ENCODE results near the gene NINJ2. TPM values are rescaled to one million over a fixed set of nuclear protein-coding genes. Genes with fewer than 3 reads are reported as not detected.

The NINJ2 gene
- polyA plus RNA-seq, 1 donor from 2014 or later, result not detected

DNA sequence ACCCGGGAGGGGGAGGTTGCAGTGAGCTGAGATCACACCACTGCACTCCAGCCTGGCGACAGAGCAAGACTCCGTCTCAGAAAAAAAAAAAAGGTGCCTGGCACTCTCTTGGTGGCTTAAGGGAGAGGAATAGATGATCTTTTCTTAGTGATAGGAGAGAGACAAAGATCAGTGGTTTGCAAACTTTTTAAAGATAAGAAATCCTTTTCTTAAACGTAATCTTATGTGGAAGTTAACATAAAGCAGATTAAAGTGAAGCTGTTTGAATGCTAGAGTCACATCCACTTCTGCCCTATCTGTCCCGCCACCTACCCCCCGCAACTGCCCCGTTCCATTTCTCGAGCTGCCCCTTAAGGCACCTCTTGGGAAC, 6.3 kb upstream of the NINJ2 start:
- H3K9me3 ChIP-seq (ENCODE audit: low read length), result no peaks in the 10 kb centered on the region
- H3K4me2 ChIP-seq (ENCODE audit: low read length), result no peak overlapping the region
- H3K79me2 ChIP-seq (replicated peaks; ENCODE audit: insufficient read depth, low read length), result no peaks in the 10 kb centered on the region
- TF ChIP-seq RAD21 (conservative IDR thresholded peaks at IDR 0.05) (no peak), POLR2AphosphoS5 (IDR thresholded peaks at IDR 0.05) (no peak), TAF1 (IDR thresholded peaks at IDR 0.05; ENCODE audit: low read depth) (no peak), EP300 (conservative IDR thresholded peaks at IDR 0.05; ENCODE audit: poor library complexity, severe bottlenecking) (no peak), EZH2 (IDR thresholded peaks at IDR 0.05; ENCODE audit: borderline replicate concordance, insufficient read depth, low read length, poor library complexity, severe bottlenecking) (no peak), MXI1 (conservative IDR thresholded peaks at IDR 0.05; ENCODE audit: poor library complexity, severe bottlenecking) (no peak), SMC3 (conservative IDR thresholded peaks at IDR 0.05; ENCODE audit: poor library complexity) (no peak)
- TF ChIP-seq, protein P1, sequence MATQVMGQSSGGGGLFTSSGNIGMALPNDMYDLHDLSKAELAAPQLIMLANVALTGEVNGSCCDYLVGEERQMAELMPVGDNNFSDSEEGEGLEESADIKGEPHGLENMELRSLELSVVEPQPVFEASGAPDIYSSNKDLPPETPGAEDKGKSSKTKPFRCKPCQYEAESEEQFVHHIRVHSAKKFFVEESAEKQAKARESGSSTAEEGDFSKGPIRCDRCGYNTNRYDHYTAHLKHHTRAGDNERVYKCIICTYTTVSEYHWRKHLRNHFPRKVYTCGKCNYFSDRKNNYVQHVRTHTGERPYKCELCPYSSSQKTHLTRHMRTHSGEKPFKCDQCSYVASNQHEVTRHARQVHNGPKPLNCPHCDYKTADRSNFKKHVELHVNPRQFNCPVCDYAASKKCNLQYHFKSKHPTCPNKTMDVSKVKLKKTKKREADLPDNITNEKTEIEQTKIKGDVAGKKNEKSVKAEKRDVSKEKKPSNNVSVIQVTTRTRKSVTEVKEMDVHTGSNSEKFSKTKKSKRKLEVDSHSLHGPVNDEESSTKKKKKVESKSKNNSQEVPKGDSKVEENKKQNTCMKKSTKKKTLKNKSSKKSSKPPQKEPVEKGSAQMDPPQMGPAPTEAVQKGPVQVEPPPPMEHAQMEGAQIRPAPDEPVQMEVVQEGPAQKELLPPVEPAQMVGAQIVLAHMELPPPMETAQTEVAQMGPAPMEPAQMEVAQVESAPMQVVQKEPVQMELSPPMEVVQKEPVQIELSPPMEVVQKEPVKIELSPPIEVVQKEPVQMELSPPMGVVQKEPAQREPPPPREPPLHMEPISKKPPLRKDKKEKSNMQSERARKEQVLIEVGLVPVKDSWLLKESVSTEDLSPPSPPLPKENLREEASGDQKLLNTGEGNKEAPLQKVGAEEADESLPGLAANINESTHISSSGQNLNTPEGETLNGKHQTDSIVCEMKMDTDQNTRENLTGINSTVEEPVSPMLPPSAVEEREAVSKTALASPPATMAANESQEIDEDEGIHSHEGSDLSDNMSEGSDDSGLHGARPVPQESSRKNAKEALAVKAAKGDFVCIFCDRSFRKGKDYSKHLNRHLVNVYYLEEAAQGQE (IDR thresholded peaks at IDR 0.05; ENCODE audit: borderline replicate concordance), result no peak
- TF ChIP-seq, protein P2, sequence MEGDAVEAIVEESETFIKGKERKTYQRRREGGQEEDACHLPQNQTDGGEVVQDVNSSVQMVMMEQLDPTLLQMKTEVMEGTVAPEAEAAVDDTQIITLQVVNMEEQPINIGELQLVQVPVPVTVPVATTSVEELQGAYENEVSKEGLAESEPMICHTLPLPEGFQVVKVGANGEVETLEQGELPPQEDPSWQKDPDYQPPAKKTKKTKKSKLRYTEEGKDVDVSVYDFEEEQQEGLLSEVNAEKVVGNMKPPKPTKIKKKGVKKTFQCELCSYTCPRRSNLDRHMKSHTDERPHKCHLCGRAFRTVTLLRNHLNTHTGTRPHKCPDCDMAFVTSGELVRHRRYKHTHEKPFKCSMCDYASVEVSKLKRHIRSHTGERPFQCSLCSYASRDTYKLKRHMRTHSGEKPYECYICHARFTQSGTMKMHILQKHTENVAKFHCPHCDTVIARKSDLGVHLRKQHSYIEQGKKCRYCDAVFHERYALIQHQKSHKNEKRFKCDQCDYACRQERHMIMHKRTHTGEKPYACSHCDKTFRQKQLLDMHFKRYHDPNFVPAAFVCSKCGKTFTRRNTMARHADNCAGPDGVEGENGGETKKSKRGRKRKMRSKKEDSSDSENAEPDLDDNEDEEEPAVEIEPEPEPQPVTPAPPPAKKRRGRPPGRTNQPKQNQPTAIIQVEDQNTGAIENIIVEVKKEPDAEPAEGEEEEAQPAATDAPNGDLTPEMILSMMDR (IDR thresholded peaks at IDR 0.05; ENCODE audit: poor library complexity, severe bottlenecking), result no peak
- no peak overlapping the region for H3K4me3 ChIP-seq (ENCODE audit: low read length)
- no peak overlapping the region for H3K9ac ChIP-seq (ENCODE audit: low read length)
- H3F3A ChIP-seq (ENCODE audit: insufficient read depth, low read length, poor library complexity, severe bottlenecking), result no peaks in the 10 kb centered on the region
- H3K36me3 ChIP-seq (ENCODE audit: insufficient read depth, low read length), result no peaks in the 10 kb centered on the region
- no peaks in the 10 kb centered on the region for H3K27me3 ChIP-seq (ENCODE audit: insufficient read depth, low read depth, low read length)
- no peaks in the 10 kb centered on the region for H3K9me2 ChIP-seq (ENCODE audit: insufficient read depth, low read length)
- no peak overlapping the region for H3K27ac ChIP-seq (ENCODE audit: low read length)
- no peak overlapping the region for H2AFZ ChIP-seq (ENCODE audit: low read depth, low read length)
- no peaks in the 10 kb centered on the region for H4K20me1 ChIP-seq (ENCODE audit: insufficient read depth)

DNA sequence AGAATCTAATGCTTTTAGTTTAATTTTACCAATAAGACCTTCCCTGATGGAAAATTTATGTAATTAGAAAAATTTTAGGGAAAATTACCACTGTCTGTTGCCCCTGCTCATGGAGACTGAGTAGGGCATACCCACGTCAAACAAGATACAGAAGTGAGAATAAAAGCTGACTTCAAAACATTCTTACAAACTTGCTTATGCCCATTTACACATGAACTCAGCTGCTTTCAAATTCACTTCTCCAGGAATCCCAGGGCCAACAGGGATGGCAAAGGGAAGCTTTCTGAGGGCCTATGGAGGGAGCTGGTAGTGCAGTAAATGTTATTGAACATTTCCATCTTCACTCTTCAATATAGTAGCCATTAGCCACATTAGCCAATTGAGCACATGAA, 4.8 kb upstream of the NINJ2 start:
- no peaks in the 10 kb centered on the region for H3K9me3 ChIP-seq (ENCODE audit: low read length)
- no peak for TF ChIP-seq TAF1 (IDR thresholded peaks at IDR 0.05; ENCODE audit: low read depth)
- TF ChIP-seq, protein P2 (IDR thresholded peaks at IDR 0.05; ENCODE audit: poor library complexity, severe bottlenecking), result no peak
- TF ChIP-seq, protein P1 (IDR thresholded peaks at IDR 0.05; ENCODE audit: borderline replicate concordance), result no peak
- TF ChIP-seq EZH2 (IDR thresholded peaks at IDR 0.05; ENCODE audit: borderline replicate concordance, insufficient read depth, low read length, poor library complexity, severe bottlenecking), result no peak
- no peak for TF ChIP-seq MXI1 (conservative IDR thresholded peaks at IDR 0.05; ENCODE audit: poor library complexity, severe bottlenecking)
- TF ChIP-seq RAD21 (conservative IDR thresholded peaks at IDR 0.05), result no peak
- no peak for TF ChIP-seq POLR2AphosphoS5 (IDR thresholded peaks at IDR 0.05)
- no peak for TF ChIP-seq SMC3 (conservative IDR thresholded peaks at IDR 0.05; ENCODE audit: poor library complexity)
- no peak for TF ChIP-seq EP300 (conservative IDR thresholded peaks at IDR 0.05; ENCODE audit: poor library complexity, severe bottlenecking)
- no peak overlapping the region for H2AFZ ChIP-seq (ENCODE audit: low read depth, low read length)
- H4K20me1 ChIP-seq (ENCODE audit: insufficient read depth), result no peaks in the 10 kb centered on the region
- H3K4me2 ChIP-seq (ENCODE audit: low read length), result no peak overlapping the region
- H3K27me3 ChIP-seq (ENCODE audit: insufficient read depth, low read depth, low read length), result no peaks in the 10 kb centered on the region
- H3K9me2 ChIP-seq (ENCODE audit: insufficient read depth, low read length), result no peaks in the 10 kb centered on the region
- no peak overlapping the region for H3K4me3 ChIP-seq (ENCODE audit: low read length)
- H3K79me2 ChIP-seq (replicated peaks; ENCODE audit: insufficient read depth, low read length), result no peaks in the 10 kb centered on the region
- no peaks in the 10 kb centered on the region for H3K36me3 ChIP-seq (ENCODE audit: insufficient read depth, low read length)
- no peaks in the 10 kb centered on the region for H3F3A ChIP-seq (ENCODE audit: insufficient read depth, low read length, poor library complexity, severe bottlenecking)
- no peak overlapping the region for H3K27ac ChIP-seq (ENCODE audit: low read length)
- H3K9ac ChIP-seq (ENCODE audit: low read length), result no peak overlapping the region
